Fibroblast of lung (primary cell): ENCODE results near the gene ANKRD62.

Experiments used
- CTCF ChIP-seq, 2 donors: IDR thresholded peaks in 1 of 2; conservative IDR thresholded peaks in 1 of 2; 1 replicate in 1 of 2; 2 replicates in 1 of 2; pipeline ENCODE4 v1.5.1; 2011 to 2012; ENCODE audit warnings: low read length in 2 of 2, control low read depth in 1 of 2, inconsistent platforms in 1 of 2, low read depth in 1 of 2, mild to moderate bottlenecking in 1 of 2
- EZH2 ChIP-seq: IDR thresholded peaks from 2 replicates; pipeline ENCODE4 v1.5.1; 2012; ENCODE audit warnings: low read length, control low read depth, mild to moderate bottlenecking; ENCODE audit errors: missing control alignments

GRCh38 chr18:12066910-12067511, 26.6 kb upstream of the ANKRD62 start:
- no peak for TF ChIP-seq CTCF (conservative IDR thresholded peaks at IDR 0.05 in 1 of 2, IDR thresholded peaks at IDR 0.05 in 1 of 2; ENCODE audit: low read depth in 1 of 2, low read length in 2 of 2)
- no peak for TF ChIP-seq EZH2
